UCSD-AML1 (cell line): ENCODE measurements around the gene GFER.
"Not testable (repeated sequence)": the region's sequence is repeated elsewhere in the genome, so short reads cannot be mapped to it uniquely, and the experiment has no call there.

Experiments
- DNase-seq: peaks from one replicate; lab custom pipeline; 2025; ENCODE audit not compliant: unreplicated experiment; lab: John Stamatoyannopoulos, UW

GFER gene

DNA sequence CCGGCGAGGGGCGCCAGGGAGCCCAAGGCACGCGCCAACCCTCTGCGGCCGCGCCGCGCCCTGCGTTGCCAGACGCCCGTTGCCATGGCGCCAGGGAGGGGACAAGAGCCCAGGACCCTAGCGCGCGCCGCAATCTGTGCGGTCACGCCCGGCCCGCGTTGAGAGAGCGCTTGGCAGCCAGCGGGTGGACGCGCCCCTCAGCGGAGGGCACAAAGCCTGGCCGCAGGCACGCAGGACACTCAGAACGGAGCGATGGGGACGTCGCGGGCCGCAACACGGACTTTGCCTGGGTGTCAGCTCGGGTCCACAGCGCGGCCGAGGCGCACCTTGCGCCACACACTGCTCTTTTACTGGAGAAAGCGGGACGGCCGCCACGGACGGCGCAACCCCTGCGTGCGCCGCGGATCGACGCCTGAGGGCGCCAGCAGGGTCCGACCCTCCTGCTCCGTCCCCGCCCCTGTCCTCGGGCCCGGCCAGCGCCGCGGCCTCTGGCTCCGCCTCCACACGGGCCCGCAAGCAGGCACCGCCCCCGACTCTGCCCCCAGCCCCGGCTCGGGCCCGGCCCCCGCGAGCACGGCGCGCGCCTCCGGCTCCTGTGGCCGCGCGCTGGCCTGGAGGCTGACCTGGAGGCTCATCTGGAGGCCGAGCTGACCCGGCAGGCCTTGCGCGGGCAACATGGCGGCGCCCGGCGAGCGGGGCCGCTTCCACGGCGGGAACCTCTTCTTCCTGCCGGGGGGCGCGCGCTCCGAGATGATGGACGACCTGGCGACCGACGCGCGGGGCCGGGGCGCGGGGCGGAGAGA, at the start of gene GFER:
Gene GFER, plus strand, starts transcription at position 650 of the 803 bp plus-strand sequence. Its CDS starts 26 bp downstream, at position 676.
- peak; percentile 95 for DNase-seq

DNA sequence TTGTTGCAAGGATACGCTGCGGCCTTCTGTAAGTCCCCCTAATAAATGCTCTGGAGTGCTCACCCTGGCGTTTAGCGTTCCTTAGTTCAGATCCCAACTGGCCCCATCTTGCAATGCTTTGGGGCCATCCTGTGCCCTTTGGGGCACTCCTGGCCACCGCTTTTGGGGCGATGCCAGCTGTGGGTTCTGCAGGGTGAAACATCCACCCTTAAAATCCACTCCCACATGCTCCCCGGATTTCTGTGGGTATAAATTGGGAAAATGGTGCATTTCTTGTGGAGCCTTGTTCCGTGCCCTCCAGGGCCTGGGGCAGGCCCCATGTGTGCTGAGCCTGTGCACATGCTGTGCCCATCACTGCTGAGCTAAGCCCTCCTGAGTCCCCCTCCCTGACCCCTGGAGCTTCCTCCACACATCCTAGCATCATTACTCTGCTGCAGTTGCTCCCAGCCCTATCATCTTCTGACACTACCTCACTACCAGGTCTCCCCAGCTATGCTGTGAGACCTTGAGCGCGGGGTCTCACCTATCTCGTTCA, 47.0 kb upstream of the GFER start:
- no peak for DNase-seq

DNA sequence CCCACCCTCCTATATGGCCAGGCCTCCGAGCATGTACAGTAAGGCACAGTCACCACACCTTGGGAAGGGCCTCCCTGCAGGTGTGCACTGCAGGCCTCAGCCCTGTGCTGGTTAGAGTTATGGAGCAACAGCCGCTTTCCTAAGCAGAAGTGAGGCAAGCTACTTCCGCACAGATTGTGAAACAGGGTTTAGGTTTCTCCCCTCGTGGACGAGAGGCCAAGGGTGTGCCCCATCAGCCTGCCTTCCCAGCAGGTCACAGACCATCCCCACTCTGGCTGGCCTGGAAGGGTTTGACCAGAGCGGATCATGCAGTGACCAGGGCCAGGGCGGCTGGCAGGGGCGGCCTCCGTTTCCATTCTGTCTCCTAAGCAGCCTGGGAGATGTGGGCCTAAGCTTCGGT, 45.7 kb upstream of the GFER start:
- no peak for DNase-seq

DNA sequence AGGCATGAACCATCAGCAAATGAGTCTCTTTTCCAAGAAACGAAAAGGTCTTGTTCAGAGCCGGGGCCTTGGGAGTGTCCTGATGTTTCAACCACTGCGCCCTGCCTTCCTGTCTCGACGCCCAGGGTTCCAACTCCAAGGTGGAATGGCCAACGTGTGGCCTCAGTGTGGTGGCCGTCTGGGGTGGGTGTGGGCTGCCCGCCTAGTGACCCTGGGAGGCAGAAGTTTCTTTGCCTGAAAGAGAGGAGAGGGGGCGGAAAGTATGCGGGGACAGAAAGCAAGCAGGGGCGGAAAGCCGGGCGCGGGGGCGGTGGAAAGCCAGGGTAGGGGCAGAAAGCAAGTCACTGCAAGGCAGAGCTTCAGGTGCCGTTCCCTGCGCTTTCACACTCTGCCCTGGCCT, 45.1 kb upstream of the GFER start:
- no peak for DNase-seq

DNA sequence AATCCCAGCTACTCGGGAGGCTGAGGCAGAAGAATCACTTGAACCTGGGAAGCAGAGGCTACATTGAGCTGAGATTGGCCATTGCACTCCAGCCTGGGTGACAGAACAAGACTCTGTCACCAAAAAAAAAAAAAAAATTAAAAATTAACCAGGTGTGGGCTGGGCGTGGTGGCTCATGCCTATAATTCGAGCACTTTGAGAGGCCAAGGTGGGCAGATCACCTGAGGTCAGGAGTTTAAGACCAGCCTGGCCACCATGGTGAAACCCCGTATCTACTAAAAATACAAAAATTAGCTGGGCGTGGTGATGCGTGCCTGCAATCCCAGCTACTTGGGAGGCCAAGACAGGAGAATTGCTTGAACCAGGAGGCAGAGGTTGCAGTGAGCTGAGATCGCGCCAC, 44.2 kb upstream of the GFER start:
- DNase-seq = not testable (repeated sequence)

DNA sequence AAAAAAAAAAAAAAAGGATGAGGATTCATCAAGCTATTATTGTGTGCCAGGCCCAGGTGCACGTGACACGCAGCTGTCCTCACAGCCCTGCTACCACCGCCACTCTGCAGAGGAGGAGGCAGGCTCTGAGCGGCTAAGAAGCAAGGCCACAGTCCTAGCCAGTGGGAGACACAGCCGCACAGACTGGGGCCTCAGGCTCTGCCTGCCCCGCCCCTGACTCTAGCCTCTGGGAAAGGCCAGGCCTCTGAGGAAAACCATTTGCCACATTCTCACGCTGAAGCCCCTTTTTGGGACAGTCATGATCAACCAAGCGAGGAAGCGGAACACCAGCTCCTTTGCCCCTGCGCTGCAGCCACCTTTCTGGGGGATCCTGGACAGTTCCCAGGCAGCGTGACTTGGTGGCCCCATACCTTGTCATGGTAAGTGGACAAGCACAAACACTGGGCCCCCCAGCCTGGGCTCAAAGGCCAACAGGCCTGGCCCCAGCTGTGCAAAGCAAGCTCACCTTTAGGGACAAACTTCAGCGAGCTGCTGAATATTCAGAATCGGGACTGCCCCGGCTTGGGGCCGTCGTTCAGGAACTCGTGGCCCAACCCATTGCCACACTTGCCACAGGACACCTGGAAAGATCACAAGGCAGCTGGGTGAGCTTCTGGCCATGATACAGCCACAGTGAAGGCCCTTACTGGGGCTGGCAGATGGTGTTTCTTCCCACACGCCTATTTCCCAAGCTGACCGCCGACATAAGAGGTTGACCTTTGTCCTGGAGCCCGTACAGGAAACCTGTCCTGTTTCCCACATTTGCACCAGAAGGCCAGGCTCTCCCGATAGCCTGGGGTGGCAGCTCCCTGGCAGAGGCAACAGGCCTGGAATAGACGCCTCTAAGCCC, 43.5 kb upstream of the GFER start:
- no peak for DNase-seq

DNA sequence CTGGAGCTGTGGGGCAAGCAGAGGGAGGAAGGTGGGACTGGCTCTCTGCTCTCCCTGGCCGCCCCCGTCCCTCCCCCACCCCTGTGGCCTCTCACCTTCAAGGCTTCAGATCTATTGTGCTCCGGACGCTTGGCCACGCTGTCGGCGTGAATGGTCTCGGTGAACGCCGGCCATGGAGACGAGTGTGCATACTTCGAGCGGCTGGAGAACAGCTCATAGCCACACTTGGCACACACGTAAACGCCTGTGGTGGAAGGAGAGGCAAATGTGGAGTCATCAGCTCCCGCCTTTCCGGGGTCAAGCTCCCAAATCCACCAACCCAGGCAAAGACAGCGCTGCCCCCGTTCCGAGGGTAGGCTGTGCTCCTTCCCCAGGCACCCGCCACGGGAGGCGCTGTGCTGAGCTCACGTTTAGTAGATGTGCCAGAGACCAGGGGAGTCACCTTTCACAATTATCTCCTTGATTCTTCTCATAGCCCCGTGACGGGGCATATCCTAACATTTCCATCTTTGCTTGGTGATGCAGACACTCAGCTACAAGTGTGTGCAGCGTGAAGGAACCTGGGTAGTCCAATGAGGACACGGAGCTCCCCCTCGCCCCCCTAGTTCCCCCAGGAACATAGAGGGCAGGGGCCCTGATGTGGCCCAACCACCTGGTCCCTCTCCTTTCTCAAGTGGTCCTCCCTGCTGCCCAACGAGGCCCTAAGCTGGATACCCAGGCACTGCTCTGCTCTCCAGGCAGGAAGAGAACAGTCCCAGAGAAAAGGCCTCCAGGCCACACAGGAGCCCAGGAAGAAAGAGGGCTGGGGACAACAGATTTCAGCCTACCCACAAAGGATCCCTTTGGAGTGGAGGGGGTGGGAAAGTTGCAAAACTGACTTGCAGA, 42.6 kb upstream of the GFER start:
- no peak for DNase-seq

DNA sequence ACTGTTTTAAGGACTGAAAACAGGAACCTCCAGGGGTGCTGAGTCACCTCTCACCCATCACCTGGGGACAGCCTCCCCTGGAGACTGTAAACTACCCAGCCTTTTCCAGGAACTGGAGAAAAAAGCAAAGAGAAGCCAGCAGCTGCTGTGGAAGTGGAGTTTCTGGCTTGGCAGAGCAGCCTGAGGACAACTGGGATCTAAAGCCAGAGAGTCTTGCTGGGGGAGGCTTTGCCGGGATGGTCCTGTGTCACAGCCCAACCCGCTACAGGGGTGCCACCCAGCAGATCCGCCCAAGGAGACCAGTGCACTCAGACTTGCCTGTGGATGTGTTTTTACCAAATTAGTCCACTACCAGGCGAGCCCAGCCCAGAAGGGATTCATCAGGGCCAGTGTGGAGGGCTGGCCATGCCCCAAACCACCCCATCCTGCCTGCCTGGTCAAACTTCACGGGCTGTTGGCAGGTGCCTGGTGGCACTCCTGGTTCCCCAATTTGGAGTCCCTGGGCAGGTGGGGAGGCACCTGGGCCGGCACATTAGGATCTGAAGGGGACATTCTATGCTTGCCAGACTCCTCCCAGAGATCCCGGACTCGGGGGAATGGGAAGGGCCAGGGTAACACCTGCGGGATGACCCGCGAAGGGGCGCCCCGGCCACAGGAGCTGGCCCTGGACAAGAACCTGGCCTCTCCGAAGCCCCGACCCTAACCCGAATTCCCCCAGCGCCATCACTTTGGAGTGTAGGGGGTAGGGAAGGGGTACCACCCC, 41.8 kb upstream of the GFER start:
- peak; percentile 43 for DNase-seq

DNA sequence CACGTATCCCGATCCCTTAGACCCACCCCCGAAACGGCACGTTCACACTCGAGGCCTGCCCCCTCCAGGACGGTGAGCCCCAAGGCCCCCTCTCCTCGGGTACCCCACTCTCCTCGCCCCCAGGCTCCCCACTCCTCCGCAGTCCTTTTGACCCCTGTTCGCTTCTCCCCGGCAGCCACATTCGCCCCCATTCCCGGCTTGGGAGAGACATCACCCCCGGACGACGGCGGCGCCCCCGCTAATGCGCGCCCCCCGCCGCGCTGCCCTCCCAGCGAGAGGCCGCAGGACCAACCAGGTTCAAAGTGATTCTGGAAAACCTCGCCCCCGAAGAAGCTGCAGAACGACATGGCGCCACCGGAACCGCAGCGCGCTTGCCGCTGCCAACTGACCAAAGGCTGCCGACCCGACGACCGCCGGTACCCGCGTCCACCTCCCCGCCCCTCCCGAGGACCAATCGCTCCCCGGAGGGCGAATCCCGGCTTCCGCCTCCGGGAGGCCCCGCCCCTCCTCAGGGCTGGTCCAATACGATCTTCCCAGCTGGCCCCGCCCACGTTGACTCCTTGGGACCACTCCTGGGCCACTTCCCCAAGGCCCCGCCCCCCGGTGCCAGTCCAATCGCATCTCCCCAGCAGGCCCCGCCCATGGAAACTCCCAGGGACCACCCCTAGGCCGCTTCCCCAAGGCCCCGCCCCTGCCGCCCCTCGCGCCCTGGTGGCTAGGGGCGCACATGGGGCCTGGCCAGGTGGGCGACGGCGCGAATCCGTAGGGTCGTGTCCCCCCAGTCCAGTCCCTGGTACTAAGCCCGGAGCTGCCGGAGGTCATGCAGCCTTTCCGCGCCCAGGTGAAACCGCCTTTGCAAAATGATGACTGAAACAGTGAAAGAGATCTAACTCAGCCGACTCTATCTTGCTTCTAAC, 40.9 kb upstream of the GFER start, which contains the start of gene MSRB1:
Gene MSRB1, minus strand, starts transcription at position 390 of the 917 bp plus-strand sequence. Its CDS starts 43 bp downstream, at position 347.
- DNase-seq = peak; percentile 100

DNA sequence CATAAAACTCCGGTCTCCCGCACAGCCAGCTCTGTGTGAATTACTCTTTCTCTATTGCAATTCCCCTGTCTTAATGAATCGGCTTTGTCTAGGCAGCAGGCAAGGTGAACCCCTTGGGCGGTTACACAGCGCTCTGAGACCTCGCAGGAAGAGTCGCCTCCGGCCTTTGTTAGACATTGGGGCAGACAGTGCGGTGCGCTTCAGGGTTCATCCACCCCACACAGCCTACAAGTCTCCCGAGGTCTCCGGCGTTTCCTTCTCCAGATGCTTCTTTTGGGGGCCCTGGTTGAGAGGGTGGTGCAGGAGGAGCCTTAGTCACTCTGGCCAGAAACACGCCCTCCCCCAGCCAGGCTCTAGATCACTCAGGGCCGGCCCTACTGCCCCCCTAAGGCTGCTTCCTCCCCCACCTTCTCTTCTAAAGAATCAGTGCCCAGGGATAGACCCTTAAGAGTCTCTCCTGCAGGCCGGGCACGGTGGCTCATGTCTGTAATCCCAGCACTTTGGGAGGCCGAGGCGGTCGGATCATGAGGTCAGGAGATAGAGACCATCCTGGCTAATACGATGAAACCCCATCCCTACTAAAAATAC, 39.3 kb upstream of the GFER start:
- DNase-seq = no peak

DNA sequence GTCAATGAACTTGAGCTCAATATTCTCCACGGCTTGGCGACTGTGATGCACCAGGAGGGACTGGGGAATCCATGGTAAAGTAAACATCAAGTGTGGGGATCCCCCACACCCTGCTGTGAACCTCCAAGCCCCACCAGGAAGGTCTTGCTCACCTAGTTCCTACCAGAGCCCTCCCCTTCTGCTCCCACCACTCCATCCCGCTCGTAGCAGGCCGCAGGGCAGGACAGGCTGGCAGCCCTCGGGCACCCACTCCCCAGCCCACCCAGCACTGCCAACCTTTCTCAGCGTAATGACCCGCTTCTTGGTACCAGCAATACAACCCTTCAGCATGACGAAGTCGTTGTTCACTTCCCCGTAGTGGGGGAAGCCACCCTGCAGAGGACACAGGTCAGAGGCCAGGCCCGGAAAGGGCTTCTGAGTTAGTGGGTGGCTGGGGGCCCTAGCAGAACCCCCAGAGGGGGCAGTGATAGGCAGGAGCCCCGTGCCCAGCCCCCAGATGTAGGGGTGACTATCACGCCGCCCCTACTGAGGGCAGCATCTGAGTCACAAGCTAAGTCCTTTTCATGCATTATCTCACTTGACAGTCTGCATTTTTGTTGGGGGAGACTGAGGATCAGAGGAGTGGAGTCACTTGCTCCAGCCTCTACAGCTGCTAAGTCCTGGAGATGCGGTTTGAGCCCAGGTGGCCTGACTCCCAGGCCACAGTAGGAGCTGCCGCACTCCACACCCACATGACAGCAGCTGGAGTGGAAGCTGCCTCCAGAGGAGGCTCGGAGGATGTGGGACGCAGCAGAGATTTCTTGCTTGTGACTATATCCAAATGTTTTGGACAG, 38.2 kb upstream of the GFER start:
- DNase-seq = no peak

DNA sequence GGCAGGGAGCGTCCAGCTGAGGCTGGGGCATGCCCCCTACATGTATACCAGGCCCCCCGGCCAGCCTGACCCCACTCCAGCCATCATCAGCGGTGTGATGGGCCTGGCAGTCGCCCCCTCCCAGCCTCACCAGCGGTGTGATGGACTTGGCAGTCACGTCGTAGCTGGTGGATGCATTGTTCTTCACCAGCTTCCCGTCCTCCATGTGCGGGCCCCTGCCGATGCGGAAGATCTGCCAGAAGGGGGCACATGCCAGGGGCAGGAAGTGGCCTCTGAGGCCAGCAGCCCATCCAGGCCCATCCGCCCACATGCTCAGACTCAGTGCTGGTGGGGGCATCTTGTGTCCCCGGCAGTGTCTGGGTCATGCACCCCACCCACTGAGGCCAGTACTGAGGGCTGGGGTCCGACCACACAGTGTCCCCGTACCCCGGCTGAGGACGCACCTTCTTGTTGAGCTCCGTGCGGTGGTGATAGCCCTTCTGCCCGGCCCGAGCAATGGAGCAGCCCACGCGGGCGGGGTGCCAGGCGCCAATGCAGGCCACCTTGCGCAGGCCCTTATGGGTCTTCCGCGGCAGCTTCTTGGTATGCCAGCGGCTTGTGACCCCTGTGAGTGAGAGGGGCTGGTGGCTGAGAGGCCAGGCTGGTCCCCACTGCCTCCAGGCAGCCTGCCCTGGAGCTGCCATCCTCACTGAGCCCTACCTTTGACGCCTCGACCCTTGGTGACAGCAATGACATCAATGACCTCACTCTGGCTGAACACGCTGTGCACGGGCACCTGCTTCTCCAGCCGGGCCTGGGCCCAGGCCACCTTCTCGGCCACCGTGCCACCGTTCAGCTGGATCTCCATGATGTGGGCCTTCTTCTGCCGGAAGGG, 37.3 kb upstream of the GFER start:
- no peak for DNase-seq

DNA sequence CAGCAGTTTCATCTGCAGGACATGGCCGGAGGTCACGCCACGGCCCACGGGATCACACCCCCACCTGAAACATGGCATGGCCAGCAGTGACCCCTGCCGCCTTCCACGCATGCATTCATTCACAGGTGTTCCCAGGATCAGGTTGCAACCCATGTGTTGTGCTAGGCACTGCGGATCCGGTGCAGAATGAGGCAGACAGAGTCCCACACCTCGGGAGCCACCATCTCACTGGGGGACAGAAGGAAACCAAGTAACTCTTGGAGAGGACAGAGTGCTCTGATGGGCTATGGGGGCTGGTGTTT, 36.7 kb upstream of the GFER start:
- no peak for DNase-seq

DNA sequence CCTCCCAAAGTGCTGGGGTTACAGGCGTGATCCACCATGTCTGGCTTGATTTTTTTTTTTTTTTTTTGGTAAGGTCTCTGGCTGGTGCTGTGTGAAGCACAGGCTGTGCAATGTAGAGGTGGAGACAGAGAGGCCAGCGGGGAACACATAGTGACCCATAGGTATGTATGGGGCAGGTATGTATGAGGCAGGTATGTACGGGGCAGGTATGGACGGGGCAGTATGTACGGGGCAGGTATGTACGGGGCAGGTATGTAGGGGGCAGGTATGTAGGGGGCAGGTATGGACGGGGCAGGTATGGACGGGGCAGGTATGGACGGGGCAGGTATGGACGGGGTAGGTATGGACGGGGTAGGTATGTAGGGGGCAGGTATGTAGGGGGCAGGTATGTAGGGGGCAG, 34.5 kb upstream of the GFER start:
- no peak for DNase-seq

DNA sequence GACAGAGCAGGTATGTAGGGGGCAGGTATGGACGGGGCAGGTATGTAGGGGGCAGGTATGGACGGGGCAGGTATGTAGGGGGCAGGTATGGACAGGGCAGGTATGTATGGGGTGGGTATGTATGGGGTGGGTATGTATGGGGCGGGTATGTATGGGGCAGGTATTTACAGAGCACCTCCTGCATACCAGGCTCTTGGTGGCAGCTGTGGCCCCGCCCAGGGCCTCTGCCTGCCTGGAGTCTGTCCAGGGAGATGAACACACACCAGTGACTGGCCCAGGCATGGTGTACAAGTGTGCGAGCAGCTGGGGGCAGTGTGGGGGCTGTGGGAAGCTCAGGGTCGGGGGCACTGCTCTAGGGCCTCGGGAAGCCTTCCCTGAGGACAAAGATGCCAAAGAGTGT, 33.9 kb upstream of the GFER start:
- DNase-seq = no peak

DNA sequence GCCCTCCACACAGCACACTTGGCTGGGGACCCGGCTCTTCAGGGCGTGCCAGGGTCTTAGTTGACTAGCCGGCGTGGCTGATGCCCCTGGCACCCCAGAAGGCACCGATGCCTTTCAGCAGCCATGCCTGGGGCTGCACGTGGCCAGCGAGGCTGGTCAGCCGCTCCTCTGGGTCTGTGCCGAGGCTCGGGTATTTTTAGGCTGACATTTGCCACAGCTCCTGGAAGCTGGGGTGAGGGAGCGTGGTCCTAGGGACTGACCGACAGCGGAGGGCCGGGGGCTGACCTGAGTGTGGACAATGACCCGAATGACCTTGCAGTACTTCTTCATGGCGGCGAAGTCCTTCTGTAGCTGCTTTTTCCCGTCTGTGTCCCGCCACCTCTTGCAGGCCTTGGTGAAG, 33.4 kb upstream of the GFER start:
- no peak for DNase-seq

DNA sequence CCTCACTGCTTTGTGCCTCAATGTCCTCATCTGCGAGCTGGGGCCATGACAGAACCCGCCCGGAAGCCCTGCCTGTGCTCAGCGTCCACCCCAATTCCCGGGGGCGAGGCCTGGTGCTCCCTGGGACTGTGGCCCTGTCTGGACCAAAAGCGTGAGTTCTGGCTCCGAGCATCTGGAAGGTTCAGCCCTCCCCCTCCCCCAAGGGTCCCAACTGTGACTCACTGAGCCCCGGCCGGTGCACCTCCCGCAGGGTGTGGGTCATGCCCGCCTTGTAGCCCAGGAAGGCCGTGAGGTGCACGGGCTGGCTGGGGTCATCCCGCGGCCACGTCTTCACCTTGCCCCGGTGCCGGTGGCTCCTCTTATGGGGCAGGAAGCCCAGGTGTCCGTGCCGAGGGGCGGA, 30.3 kb upstream of the GFER start:
- no peak for DNase-seq
